K562 (cell line): ENCODE measurements around the gene SH2D4B. TPM values are rescaled to one million over a fixed set of nuclear protein-coding genes. Genes with fewer than 3 reads are reported as not detected.

Experiments used
- ATAC-seq: fragments of 200-7000 bp; cut with Tn5 transposase; 3 replicates; pipeline ENCODE4 v1.9.1; 2020; ENCODE audit warnings: moderate library complexity
- BruUV-seq: library from RNA; stranded (reverse); fragments of 400-500 nt; replicated peaks from 2 replicates; lab custom pipeline; 2021; lab: Mats Ljungman, UMichigan
- CTCF ChIA-PET: fragments of 300-600 bp; formaldehyde crosslinking; extraction: SDS; loops from one replicate; lab custom pipeline; 2021; ENCODE audit warnings: low intra/inter-chr PET ratio; lab: Yijun Ruan, JAX
- POLR2A ChIA-PET: fragments of 300-600, 350-650 bp; sonication (Branson Sonifier 250); formaldehyde crosslinking; extraction: SDS; loops from one replicate; lab custom pipeline; 2021; ENCODE audit warnings: antibody characterized with exemption, inconsistent platforms; lab: Yijun Ruan, JAX
- DNase-seq, 4 experiments: peaks; one replicate each; pipeline versions ENCODE4 v3.0.0 to v3.0.0-alpha.2; 2011 to 2018; ENCODE audit warnings: low spot score in 3 of 4, mixed read lengths in 3 of 4; ENCODE audit errors: extremely low read depth in 1 of 4
- FAIRE-seq: peaks from 2 replicates; lab custom pipeline; 2011; peaks lifted over from hg19 to GRCh38; lab: Jason Lieb, UNC
- H2AFZ ChIP-seq: 2 replicates; pipeline ENCODE4 v1.6.0; 2011; ENCODE audit warnings: low read depth, low read length, control low read depth, inconsistent platforms
- H3K27ac ChIP-seq: fragments of 200-600 bp; 3 replicates; pipeline ENCODE4 v1.8.0; 2011; ENCODE audit warnings: low read depth, mild to moderate bottlenecking, control low read depth, inconsistent platforms, low read length, moderate library complexity, mixed read lengths; ENCODE audit errors: extremely low read depth
- H3K27me3 ChIP-seq, 2 experiments: fragments of 300-600 bp in 1 of 2; 2 replicates in 1 of 2; 3 replicates in 1 of 2; pipeline versions ENCODE4 v1.6.0 to v1.8.0; 2011; ENCODE audit warnings: inconsistent platforms in 2 of 2, low read length in 2 of 2, mild to moderate bottlenecking in 1 of 2, mixed read lengths in 1 of 2, moderate library complexity in 1 of 2; ENCODE audit not compliant: control insufficient read depth in 2 of 2, insufficient read depth in 2 of 2
- H3K36me3 ChIP-seq: fragments of 300-600 bp; 3 replicates; pipeline ENCODE4 v1.8.0; 2011; ENCODE audit warnings: mild to moderate bottlenecking, low read length, inconsistent platforms; ENCODE audit not compliant: control insufficient read depth, insufficient read depth
- H3K4me1 ChIP-seq, 2 experiments: fragments of 200-600 bp in 1 of 2; replicated peaks in 1 of 2; 2 replicates in 1 of 2; 3 replicates in 1 of 2; pipeline versions ENCODE4 v1.5.1 to v1.8.0; 2011; ENCODE audit warnings: inconsistent platforms in 2 of 2, low read length in 2 of 2, mild to moderate bottlenecking in 1 of 2, mixed read lengths in 1 of 2, moderate library complexity in 1 of 2; ENCODE audit not compliant: control insufficient read depth in 2 of 2, insufficient read depth in 2 of 2
- H3K4me2 ChIP-seq: 2 replicates; pipeline ENCODE4 v1.6.1; 2011; ENCODE audit warnings: low read length, control low read depth, inconsistent platforms, mixed read lengths; ENCODE audit not compliant: insufficient read depth
- H3K4me3 ChIP-seq: fragments of 200-600 bp; sonication (generic), shearing (Covaris generic); 2 replicates; pipeline ENCODE4 v1.5.1; 2016; ENCODE audit warnings: control low read depth, inconsistent platforms
- H3K79me2 ChIP-seq: fragments of 200-600 bp; 3 replicates; pipeline ENCODE4 v1.8.0; 2011; ENCODE audit warnings: low read length, inconsistent platforms; ENCODE audit not compliant: control insufficient read depth, insufficient read depth
- H3K9ac ChIP-seq, 2 experiments: 2 replicates each; pipeline versions ENCODE4 v1.6.0 to v1.6.1; 2011; ENCODE audit warnings: low read depth in 2 of 2, low read length in 2 of 2, control low read depth in 1 of 2, inconsistent platforms in 1 of 2, mild to moderate bottlenecking in 1 of 2, mixed read lengths in 1 of 2; ENCODE audit not compliant: insufficient read depth in 1 of 2
- H3K9me1 ChIP-seq: one replicate; pipeline ENCODE4 v1.6.0; 2011; ENCODE audit warnings: inconsistent platforms, mild to moderate bottlenecking, low read length, moderate library complexity; ENCODE audit not compliant: control insufficient read depth, insufficient read depth
- H3K9me3 ChIP-seq: replicated peaks from 2 replicates; pipeline ENCODE4 v1.5.1; 2011; ENCODE audit warnings: low read depth, low read length, inconsistent platforms; ENCODE audit not compliant: control insufficient read depth, insufficient read depth
- H4K20me1 ChIP-seq: replicated peaks from 2 replicates; pipeline ENCODE4 v1.6.1; 2011; ENCODE audit warnings: low read length, inconsistent platforms, mixed read lengths; ENCODE audit not compliant: control insufficient read depth, insufficient read depth
- FOXA3 ChIP-seq, 2 experiments: fragments of 450-650 bp in 1 of 2; sonication (generic) in 1 of 2; formaldehyde crosslinking; IDR thresholded peaks in 1 of 2; conservative IDR thresholded peaks in 1 of 2; 2 replicates each; pipeline versions ENCODE4 v1.4.0 to v1.8.0; 2020 to 2022; ENCODE audit warnings: mild to moderate bottlenecking in 2 of 2, missing genetic modification reagents in 1 of 2
- IRF2 ChIP-seq: sonication (generic); formaldehyde crosslinking; IDR thresholded peaks from 2 replicates; pipeline ENCODE4 v1.8.1; 2022; ENCODE audit warnings: mild to moderate bottlenecking, missing genetic modification reagents
- MTA3 ChIP-seq: fragments of 450-650 bp; formaldehyde crosslinking; IDR thresholded peaks from 2 replicates; pipeline ENCODE4 v1.6.1; 2017; ENCODE audit warnings: mild to moderate bottlenecking, borderline replicate concordance
- RFX1 ChIP-seq: fragments of 450-650 bp; IDR thresholded peaks from 2 replicates; pipeline ENCODE4 v1.6.1; 2016; ENCODE audit warnings: mild to moderate bottlenecking, moderate library complexity
- RHOXF2B ChIP-seq: fragments of 250-450 bp; sonication (Bioruptor Pico); conservative IDR thresholded peaks from 2 replicates; pipeline ENCODE4 v1.5.1; 2021
- ZBTB9 ChIP-seq: fragments of 450-650 bp; formaldehyde crosslinking; IDR thresholded peaks from 2 replicates; pipeline ENCODE4 v1.4.0; 2020; ENCODE audit warnings: mild to moderate bottlenecking, moderate library complexity
- WGBS: fragments of 100-300 bp; shearing (Covaris generic); methylation state at CpG from one replicate; pipeline ENCODE4 v1.1.6; 2016; ENCODE audit warnings: low coverage, mixed read lengths; ENCODE audit not compliant: insufficient coverage; ENCODE audit errors: missing lambda C conversion rate; 5-methylcytosine and 5-hydroxymethylcytosine counted together
- in situ Hi-C: fragments of 300-500 bp; cut with MboI; formaldehyde crosslinking; loops from 4 replicates; pipeline ENCODE4 v1.15.0; 2018; ENCODE audit warnings: inconsistent platforms, mixed read lengths
- intact Hi-C: fragments of 100-400 bp; cut with micrococcal nuclease; formaldehyde crosslinking; loops from 2 replicates; pipeline ENCODE4 v1.14.2; 2022
- polyA plus RNA-seq, 8 experiments: library from polyadenylated mRNA; depleted of rRNA in 4 of 8; stranded (reverse) in 5 of 8; unstranded in 3 of 8; fragments of >200 nt; fragmentation: Nextera tagmentation in 2 of 8; fragmentation: Illumina TruSeq in 1 of 8; extraction: Ambion mirVana in 2 of 8; extraction: Trizol in 1 of 8; gene quantifications; 2 replicates each; pipeline versions ENCODE4 v1.2.1 to v1.2.3, GENCODE V29; 2011 to 2014; ENCODE audit warnings: inconsistent platforms in 1 of 8, missing spikeins in 1 of 8
- total RNA-seq, 7 experiments: library from RNA; depleted of rRNA in 6 of 7; stranded (reverse); fragments of >200 nt in 6 of 7; fragmentation: Illumina TruSeq in 2 of 7; extraction: Trizol in 2 of 7; gene quantifications; 2 replicates each; pipeline versions ENCODE4 v1.2.1 to v1.2.3, GENCODE V29; 2011 to 2021; ENCODE audit warnings: low replicate concordance in 1 of 7
- TF ChIP-seq, protein P1 (sequence below): sonication (generic); formaldehyde crosslinking; IDR thresholded peaks from 2 replicates; pipeline ENCODE4 v1.8.0; 2022; ENCODE audit warnings: mild to moderate bottlenecking, missing genetic modification reagents
- TF ChIP-seq, protein P2 (sequence below): sonication (generic); formaldehyde crosslinking; IDR thresholded peaks from 2 replicates; pipeline ENCODE4 v1.4.0; 2020; ENCODE audit warnings: mild to moderate bottlenecking, missing genetic modification reagents

SH2D4B gene
- total and polyA plus RNA-seq, 9 of the 15 experiments (the other 6 are each of a cell fraction or from before 2014, with no cell fraction given), result 0.03 to 0.14 (median 0.04) TPM; not detected in 4

DNA sequence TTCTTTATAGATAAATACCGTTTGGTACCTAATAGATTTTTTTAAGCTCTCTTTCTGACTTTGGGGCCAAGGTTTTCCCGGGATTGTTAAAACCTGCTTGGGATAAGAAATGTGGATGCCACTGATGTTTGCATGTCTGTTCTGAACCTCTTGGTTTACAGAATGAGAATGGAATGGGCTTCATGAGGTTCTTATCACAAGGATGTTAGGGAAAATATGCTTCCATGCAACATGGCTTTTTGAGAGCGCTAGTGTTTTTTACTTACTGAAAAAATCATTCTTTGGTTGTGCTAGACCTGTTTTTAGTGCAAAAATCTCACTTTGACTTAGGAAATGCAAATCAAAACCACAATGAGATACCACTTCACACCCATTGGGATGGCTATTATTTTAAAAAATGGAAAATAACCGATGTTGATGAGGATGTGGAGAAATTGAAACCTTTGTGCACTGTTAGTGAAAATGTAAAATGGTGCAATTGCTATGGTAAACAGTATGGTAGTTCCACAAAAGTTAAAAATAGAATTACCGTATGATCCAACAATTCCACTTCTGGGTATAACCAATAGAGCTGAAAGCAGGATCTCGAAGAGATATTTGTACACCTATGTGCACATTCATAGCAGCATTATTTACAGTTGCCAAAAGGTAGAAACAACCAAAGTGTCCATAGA, 44.7 kb upstream of the SH2D4B start (continued):
- TF ChIP-seq, protein P1, sequence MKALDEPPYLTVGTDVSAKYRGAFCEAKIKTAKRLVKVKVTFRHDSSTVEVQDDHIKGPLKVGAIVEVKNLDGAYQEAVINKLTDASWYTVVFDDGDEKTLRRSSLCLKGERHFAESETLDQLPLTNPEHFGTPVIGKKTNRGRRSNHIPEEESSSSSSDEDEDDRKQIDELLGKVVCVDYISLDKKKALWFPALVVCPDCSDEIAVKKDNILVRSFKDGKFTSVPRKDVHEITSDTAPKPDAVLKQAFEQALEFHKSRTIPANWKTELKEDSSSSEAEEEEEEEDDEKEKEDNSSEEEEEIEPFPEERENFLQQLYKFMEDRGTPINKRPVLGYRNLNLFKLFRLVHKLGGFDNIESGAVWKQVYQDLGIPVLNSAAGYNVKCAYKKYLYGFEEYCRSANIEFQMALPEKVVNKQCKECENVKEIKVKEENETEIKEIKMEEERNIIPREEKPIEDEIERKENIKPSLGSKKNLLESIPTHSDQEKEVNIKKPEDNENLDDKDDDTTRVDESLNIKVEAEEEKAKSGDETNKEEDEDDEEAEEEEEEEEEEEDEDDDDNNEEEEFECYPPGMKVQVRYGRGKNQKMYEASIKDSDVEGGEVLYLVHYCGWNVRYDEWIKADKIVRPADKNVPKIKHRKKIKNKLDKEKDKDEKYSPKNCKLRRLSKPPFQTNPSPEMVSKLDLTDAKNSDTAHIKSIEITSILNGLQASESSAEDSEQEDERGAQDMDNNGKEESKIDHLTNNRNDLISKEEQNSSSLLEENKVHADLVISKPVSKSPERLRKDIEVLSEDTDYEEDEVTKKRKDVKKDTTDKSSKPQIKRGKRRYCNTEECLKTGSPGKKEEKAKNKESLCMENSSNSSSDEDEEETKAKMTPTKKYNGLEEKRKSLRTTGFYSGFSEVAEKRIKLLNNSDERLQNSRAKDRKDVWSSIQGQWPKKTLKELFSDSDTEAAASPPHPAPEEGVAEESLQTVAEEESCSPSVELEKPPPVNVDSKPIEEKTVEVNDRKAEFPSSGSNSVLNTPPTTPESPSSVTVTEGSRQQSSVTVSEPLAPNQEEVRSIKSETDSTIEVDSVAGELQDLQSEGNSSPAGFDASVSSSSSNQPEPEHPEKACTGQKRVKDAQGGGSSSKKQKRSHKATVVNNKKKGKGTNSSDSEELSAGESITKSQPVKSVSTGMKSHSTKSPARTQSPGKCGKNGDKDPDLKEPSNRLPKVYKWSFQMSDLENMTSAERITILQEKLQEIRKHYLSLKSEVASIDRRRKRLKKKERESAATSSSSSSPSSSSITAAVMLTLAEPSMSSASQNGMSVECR (CRISPR knock-in tag), result no peak
- no peak for TF ChIP-seq MTA3

GRCh38 chr10:80493522-80494051, 44.1 kb upstream of the SH2D4B start:
- Histone ChIP-seq H3K27me3 (no peaks in the 10 kb centered on the region), H3K4me1 (peaks cover 19 to 33% of the 10 kb centered on the region in 2 experiments), H3K79me2 (peaks cover 95% of the 10 kb centered on the region), H3K4me3 (no peak overlapping the region), H3K9ac (no peak overlapping the region), H2AFZ (no peak overlapping the region), H3K9me1 (no peaks in the 10 kb centered on the region), H3K4me2 (no peak overlapping the region), H4K20me1 (no peaks in the 10 kb centered on the region), H3K27ac (no peak overlapping the region), H3K9me3 (peaks cover 21% of the 10 kb centered on the region), H3K36me3 (peaks cover 84% of the 10 kb centered on the region)
- BruUV-seq, result no TSS peak
- ATAC-seq (no peak), FAIRE-seq (no peak), DNase-seq (peak in 1 of 4 experiments; percentile 33)
- intact Hi-C loops (no loop called here), in situ Hi-C loops (no loop called here)
- ChIA-PET POLR2A (no interaction called here), CTCF (no interaction called here)
- WGBS, result 23% methylated on average over 4 of the region's 4 CpGs
- TF ChIP-seq ZBTB9, result no peak
- peak in 1 of 2 experiments; percentile 53; a peak in 2 of 4 replicates for TF ChIP-seq FOXA3 (CRISPR knock-in tag; conservative IDR thresholded peaks at IDR 0.05 in 1 of 2, IDR thresholded peaks at IDR 0.05 in 1 of 2)
- TF ChIP-seq, protein P2, sequence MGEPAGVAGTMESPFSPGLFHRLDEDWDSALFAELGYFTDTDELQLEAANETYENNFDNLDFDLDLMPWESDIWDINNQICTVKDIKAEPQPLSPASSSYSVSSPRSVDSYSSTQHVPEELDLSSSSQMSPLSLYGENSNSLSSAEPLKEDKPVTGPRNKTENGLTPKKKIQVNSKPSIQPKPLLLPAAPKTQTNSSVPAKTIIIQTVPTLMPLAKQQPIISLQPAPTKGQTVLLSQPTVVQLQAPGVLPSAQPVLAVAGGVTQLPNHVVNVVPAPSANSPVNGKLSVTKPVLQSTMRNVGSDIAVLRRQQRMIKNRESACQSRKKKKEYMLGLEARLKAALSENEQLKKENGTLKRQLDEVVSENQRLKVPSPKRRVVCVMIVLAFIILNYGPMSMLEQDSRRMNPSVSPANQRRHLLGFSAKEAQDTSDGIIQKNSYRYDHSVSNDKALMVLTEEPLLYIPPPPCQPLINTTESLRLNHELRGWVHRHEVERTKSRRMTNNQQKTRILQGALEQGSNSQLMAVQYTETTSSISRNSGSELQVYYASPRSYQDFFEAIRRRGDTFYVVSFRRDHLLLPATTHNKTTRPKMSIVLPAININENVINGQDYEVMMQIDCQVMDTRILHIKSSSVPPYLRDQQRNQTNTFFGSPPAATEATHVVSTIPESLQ, result no peak
- peak; percentile 65 for TF ChIP-seq RFX1
- no peak for TF ChIP-seq IRF2 (CRISPR knock-in tag)
- TF ChIP-seq RHOXF2B (CRISPR knock-in tag), result no peak
